T-helper 2 cell treated with Interferon-gamma antibody and Interleukin-4, amounts not matched to agents 5 μg/mL and 100 μg/mL, for 36 hours (primary cell): ENCODE data around the gene ATP8A2.

Experiments
- DNase-seq: peaks from one replicate; pipeline ENCODE4 v3.0.0; 2021; ENCODE audit warnings: low spot score
- H3K27ac Mint-ChIP-seq: one replicate; pipeline ENCODE4 v1.8.0; 2021; ENCODE audit warnings: mild to moderate bottlenecking, mixed read lengths
- H3K27me3 Mint-ChIP-seq: one replicate; pipeline ENCODE4 v1.8.0; 2021; ENCODE audit warnings: low read depth, mixed read lengths
- H3K36me3 Mint-ChIP-seq: one replicate; pipeline ENCODE4 v1.8.0; 2021; ENCODE audit warnings: low read depth, mixed read lengths
- H3K4me1 Mint-ChIP-seq: one replicate; pipeline ENCODE4 v1.8.0; 2021; ENCODE audit warnings: low read depth, mixed read lengths
- H3K4me3 Mint-ChIP-seq: one replicate; pipeline ENCODE4 v1.8.0; 2022; ENCODE audit warnings: mild to moderate bottlenecking, moderate library complexity, mixed read lengths
- H3K9me3 Mint-ChIP-seq: one replicate; pipeline ENCODE4 v1.8.0; 2021; ENCODE audit warnings: mixed read lengths

ATP8A2 gene

DNA sequence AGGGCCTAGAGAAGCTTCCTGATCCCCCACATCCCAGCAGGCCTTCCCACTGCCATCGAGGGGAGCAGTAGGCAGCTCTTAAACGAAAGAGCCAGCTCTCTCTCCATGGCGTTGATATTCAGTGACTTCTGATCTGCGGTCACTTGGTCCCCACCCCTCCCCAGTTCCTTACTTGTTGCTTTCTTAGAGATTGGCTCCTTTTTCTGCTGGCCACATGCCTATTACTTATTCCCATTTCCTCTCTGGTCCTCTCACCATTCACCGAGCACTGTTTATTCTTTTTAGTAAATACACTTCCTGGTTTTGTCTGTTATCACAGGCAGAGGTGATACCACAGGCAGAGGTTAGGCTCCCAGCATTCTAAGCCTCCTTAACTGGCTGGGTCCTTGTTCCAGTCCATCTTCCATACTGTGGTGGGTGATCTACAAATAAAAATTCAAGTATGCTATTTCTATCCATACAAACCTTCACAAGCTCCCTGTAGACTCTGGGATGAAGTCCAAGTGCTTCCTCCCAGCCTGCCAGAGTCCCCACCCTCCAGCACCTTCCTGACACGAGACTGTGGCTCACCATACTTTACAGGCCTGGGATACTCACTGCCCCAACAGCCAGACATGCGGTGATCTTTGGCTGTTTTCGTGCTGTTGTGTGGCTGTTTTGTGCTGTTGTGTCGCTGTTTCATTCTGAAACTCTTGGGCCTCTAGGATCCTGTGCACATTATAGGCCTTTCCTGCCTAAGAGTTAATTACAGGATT is 315.9 kb downstream of the ATP8A2 start:
- Mint-ChIP-seq H3K27ac (no peak overlapping the region), H3K36me3 (no peaks in the 10 kb centered on the region), H3K27me3 (peaks cover 6% of the 10 kb centered on the region), H3K4me1 (no peaks in the 10 kb centered on the region), H3K4me3 (no peak overlapping the region), H3K9me3 (no peaks in the 10 kb centered on the region)
- DNase-seq, result no peak

DNA sequence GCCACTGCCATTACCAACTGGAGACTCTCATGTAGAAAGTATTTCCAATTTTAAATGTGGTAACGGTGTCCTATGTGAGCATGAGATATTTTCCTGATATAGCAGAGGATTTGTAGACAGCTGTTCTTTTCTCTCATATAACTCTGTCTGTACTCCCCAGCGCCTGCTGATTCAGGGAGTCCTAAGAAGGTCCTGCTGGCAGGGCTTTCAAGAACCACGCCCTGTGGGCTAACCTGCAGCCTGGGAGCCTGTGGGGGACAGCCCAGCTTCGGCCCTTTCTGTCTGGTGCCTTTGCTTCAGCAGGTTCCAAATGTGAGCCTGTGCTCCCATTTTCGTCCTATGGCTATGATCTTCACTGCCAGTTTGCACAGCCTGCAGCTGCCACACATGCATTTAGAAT is 316.8 kb downstream of the ATP8A2 start:
- no peaks in the 10 kb centered on the region for H3K9me3 Mint-ChIP-seq
- H3K27ac Mint-ChIP-seq, result no peak overlapping the region
- no peak for DNase-seq
- H3K4me3 Mint-ChIP-seq, result no peak overlapping the region
- H3K27me3 Mint-ChIP-seq, result peaks cover 9% of the 10 kb centered on the region
- no peaks in the 10 kb centered on the region for H3K36me3 Mint-ChIP-seq
- H3K4me1 Mint-ChIP-seq, result no peaks in the 10 kb centered on the region

DNA sequence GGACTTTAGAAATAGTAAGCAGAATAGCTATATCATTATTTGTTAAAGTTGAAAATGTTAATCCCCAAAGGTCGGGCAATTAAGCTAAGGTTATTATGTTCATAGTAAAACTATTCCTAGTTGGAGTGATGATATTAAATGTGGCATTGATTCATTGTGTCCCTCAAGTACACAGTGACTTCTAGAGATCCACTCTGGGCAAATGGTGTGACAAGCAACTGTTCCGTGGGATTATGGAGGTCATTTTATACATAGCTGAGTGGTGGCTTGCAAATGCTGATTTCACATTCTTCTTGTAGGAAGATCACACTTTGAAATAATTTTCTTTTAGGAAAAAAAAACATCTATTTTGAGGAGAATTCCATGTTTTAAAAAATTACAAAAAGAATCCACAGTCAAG is 317.8 kb downstream of the ATP8A2 start:
- Mint-ChIP-seq H3K4me1 (no peaks in the 10 kb centered on the region), H3K9me3 (no peaks in the 10 kb centered on the region), H3K4me3 (no peak overlapping the region), H3K36me3 (no peaks in the 10 kb centered on the region), H3K27ac (no peak overlapping the region), H3K27me3 (peaks cover 9% of the 10 kb centered on the region)
- DNase-seq, result no peak

DNA sequence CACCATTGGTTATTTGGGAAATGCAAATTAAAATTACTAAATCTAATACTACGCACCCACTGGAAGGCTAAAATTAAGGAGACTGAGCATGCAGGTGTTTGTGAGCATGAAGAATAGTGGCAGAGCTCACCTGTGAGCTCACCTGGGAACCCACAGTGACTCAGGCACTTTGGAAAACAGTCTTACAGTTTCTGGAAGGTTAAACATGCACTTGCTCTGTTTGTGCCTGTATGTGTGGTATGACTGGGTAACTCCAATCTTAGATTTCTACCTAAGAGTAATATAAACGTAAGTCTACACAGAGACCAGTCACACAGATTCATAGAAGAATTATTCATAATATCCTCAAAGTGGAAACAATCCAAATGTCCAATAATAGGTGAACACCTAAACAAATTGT is 318.8 kb downstream of the ATP8A2 start:
- H3K4me1 Mint-ChIP-seq, result no peaks in the 10 kb centered on the region
- H3K4me3 Mint-ChIP-seq, result no peak overlapping the region
- H3K36me3 Mint-ChIP-seq, result no peaks in the 10 kb centered on the region
- DNase-seq, result no peak
- H3K27ac Mint-ChIP-seq, result no peak overlapping the region
- H3K27me3 Mint-ChIP-seq, result peaks cover 10% of the 10 kb centered on the region
- H3K9me3 Mint-ChIP-seq, result no peaks in the 10 kb centered on the region

DNA sequence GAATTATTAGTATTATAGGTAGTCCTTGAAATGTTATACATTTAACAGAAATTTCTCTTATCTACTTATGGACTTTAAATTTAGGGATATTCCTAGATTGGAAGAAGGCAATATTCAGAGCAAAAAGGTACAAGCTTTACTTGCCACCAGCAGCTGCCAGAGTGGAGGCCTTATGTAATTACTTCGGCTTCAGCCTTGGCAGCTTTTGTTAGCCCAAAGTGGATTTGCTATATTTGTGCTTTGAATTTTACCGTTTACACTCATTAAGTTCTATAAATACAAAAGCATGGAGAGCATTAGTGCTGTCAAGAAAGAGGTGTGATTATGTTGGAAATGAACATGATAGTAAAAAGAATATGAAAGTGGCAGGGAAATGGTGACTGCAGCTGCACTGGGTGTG is 319.9 kb downstream of the ATP8A2 start:
- Mint-ChIP-seq H3K4me3 (no peak overlapping the region), H3K9me3 (no peaks in the 10 kb centered on the region), H3K27me3 (peaks cover 11% of the 10 kb centered on the region), H3K36me3 (no peaks in the 10 kb centered on the region), H3K4me1 (no peaks in the 10 kb centered on the region), H3K27ac (no peak overlapping the region)
- DNase-seq, result no peak

DNA sequence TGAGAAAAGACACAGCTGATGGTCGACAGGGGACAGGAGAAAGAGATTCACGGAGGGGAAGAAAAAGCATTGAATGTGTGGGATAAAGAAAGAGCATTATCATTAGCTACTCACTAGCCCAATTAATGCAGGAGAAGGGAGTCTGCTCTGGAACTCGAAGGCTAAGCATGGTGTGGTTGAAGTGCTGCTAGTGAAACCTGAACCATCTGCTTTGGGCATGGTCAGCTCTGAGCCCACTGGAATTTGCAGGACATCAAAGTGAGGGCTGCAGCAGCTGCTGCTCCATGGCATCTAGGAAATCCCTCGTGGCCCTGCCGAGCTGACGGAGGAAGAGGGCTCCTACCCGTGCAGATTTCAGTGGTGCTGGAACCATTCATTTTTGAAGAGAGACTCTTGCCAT is 320.3 kb downstream of the ATP8A2 start:
- H3K27me3 Mint-ChIP-seq, result peaks cover 11% of the 10 kb centered on the region
- no peak for DNase-seq
- no peak overlapping the region for H3K27ac Mint-ChIP-seq
- no peaks in the 10 kb centered on the region for H3K9me3 Mint-ChIP-seq
- H3K4me3 Mint-ChIP-seq, result no peak overlapping the region
- no peaks in the 10 kb centered on the region for H3K4me1 Mint-ChIP-seq
- H3K36me3 Mint-ChIP-seq, result no peaks in the 10 kb centered on the region

DNA sequence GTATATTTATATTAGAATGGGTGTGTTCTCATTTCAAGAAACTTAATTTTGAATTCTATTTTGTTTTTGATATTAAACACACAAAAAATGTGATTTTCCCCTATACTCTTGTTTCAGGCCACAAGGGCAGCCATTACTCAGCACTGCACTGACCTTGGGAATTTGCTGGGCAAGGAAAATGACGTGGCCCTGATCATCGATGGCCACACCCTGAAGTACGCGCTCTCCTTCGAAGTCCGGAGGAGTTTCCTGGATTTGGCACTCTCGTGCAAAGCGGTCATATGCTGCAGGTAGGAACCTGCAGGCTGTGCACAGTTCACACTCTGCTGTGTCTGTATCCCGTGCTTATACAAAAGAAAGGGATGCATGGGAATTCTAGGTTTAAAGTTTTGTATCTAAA is 327.3 kb downstream of the ATP8A2 start:
- Mint-ChIP-seq H3K36me3 (no peaks in the 10 kb centered on the region), H3K27ac (no peak overlapping the region), H3K27me3 (peaks cover 9% of the 10 kb centered on the region), H3K4me1 (no peaks in the 10 kb centered on the region), H3K9me3 (no peaks in the 10 kb centered on the region), H3K4me3 (no peak overlapping the region)
- no peak for DNase-seq

DNA sequence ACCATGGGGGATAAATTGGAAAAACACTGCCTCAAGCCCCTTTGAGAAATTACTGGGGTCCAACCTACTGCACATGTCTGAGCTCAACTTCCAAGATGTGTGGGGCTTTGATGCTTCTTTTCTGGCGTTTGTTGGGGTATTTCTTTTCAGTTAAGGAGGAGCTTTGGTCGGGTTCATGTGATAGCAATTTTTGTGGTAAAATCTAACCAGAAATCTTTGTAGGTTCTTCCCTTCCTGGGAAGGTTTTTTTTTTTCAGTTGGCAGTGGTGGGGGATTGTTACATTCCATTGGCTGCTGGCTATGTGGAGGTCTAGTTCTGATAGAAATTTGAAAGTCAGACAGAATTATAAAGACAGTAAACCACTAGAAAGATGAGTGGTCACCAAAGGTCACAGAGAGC is 327.8 kb downstream of the ATP8A2 start:
- Mint-ChIP-seq H3K27me3 (peaks cover 9% of the 10 kb centered on the region), H3K4me3 (no peak overlapping the region), H3K4me1 (no peaks in the 10 kb centered on the region), H3K36me3 (no peaks in the 10 kb centered on the region), H3K27ac (no peak overlapping the region), H3K9me3 (no peaks in the 10 kb centered on the region)
- no peak for DNase-seq

DNA sequence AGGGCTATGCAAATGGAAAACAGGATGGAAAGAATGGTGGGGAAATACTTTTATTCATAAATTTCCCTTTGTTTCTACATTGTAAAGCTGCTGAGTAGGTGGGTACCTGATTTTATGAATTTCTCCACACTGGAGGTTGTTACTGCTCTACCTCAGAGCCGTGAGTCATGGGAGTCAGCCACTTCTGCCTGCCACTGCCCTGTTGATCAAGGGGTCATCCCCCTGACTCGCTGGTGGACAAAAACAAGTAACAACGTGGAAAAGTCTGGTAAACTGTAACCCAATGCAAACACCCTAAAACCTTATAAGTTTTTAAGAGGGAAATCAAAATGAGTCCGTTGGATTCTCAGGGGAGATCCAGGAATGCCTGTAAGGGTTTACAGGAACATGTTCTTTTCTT is 329.5 kb downstream of the ATP8A2 start:
- peaks cover 11% of the 10 kb centered on the region for H3K27me3 Mint-ChIP-seq
- no peaks in the 10 kb centered on the region for H3K4me1 Mint-ChIP-seq
- H3K36me3 Mint-ChIP-seq, result no peaks in the 10 kb centered on the region
- no peak for DNase-seq
- no peak overlapping the region for H3K4me3 Mint-ChIP-seq
- H3K9me3 Mint-ChIP-seq, result no peaks in the 10 kb centered on the region
- no peak overlapping the region for H3K27ac Mint-ChIP-seq

DNA sequence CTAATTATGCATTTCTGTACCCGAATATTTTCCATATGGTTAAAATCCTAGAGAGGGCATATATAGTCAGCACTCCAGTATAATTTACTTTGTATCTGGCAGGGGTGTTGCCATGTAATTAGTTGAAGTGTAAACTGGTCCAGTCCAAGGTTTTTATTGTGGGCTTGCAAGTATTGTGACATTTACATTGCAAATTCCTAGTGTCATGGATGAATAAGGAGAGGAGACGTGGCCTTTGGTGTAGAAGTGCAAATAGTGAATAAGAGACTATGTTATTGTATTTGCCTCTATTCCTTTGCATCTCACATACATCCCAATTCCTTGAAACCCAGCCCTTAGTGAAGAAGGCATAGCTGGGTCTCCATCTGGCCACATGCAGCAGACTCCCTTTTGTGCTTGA is 330.6 kb downstream of the ATP8A2 start:
- Mint-ChIP-seq H3K36me3 (no peaks in the 10 kb centered on the region), H3K4me3 (no peak overlapping the region), H3K4me1 (no peaks in the 10 kb centered on the region), H3K27ac (no peak overlapping the region), H3K27me3 (peaks cover 17% of the 10 kb centered on the region), H3K9me3 (no peaks in the 10 kb centered on the region)
- DNase-seq, result no peak

DNA sequence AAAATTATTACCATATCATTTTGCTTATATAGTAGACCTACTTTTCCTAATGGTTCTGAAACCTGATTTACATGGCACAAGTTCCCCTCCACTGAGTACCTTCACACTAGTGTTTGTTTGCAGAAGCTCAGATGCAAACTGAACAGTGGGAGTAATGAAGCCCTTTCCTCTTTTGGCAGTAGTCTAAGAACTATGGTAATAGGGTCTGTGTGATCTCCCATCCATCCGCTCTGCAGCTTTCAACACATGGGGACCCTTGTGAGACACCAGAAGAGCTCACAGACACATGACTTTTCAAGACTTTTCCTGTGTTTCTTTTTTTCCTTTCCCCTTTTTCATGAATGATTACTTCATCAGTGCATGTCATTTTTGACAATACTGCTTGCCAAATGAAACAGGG is 336.0 kb downstream of the ATP8A2 start:
- Mint-ChIP-seq H3K4me3 (no peak overlapping the region), H3K4me1 (no peaks in the 10 kb centered on the region), H3K27ac (no peak overlapping the region), H3K9me3 (no peaks in the 10 kb centered on the region), H3K36me3 (no peaks in the 10 kb centered on the region), H3K27me3 (peaks cover 15% of the 10 kb centered on the region)
- DNase-seq, result no peak

DNA sequence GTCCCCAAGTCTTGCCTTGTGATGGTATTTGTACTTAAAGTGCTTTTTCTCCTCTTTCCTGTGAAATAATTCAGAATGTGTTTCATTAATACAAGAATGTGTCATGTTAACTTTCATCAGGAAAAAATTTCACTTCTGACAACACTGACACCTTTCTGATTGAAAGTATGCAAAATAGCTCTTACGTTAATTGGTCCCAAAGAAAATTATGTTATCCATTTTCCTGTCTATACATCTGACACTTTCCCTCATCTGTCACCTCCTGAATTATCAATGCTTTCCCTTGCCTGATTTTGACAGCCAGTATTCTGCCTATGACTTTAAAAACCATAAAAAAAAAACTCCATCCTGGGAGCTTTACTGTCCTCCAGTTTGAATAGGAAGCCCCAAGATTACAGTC is 336.5 kb downstream of the ATP8A2 start:
- Mint-ChIP-seq H3K27me3 (peaks cover 14% of the 10 kb centered on the region), H3K9me3 (no peaks in the 10 kb centered on the region), H3K4me3 (no peak overlapping the region), H3K4me1 (no peaks in the 10 kb centered on the region), H3K27ac (no peak overlapping the region), H3K36me3 (no peaks in the 10 kb centered on the region)
- DNase-seq, result no peak

DNA sequence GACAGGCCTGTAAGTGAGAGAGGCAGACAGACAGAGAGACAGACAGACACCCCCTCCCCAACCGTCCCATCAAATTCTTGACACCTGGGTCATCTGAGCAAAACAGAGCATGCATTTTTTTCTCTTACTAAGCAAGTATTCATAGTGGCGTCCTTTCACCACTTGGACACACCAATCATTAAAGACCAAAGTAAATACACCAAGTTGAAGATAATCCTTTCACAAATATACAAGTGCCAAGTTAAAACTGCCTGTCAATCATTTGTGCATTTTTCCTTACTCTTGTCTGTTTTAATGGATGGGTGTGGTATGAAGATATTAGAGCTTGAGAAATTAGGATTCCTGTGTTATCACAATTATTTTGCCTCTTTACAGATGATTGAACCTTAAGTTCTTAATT is 337.3 kb downstream of the ATP8A2 start:
- peaks cover 11% of the 10 kb centered on the region for H3K27me3 Mint-ChIP-seq
- no peak for DNase-seq
- no peaks in the 10 kb centered on the region for H3K4me1 Mint-ChIP-seq
- no peaks in the 10 kb centered on the region for H3K9me3 Mint-ChIP-seq
- H3K27ac Mint-ChIP-seq, result no peak overlapping the region
- no peaks in the 10 kb centered on the region for H3K36me3 Mint-ChIP-seq
- no peak overlapping the region for H3K4me3 Mint-ChIP-seq

DNA sequence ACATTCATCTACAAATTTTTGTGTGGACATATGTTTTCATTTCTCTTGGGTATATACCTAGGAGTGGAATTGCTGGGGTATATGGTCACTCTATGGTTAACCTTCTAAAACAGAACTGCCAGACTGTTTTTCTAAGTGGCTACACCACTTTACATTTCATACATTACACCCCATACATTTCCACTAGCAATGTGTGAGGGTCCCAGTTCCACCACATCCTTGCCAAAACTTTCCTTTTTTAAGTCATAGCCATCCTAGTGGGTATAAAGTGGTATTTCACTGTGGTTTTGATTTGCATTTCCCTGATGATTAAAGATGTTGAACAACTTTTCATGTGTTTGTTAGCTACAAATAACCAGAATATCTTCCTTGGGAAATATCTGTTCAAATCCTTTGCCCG is 344.0 kb downstream of the ATP8A2 start:
- Mint-ChIP-seq H3K27me3 (peaks cover 8% of the 10 kb centered on the region), H3K9me3 (no peaks in the 10 kb centered on the region), H3K4me1 (no peaks in the 10 kb centered on the region), H3K4me3 (no peak overlapping the region), H3K27ac (no peak overlapping the region), H3K36me3 (no peaks in the 10 kb centered on the region)
- no peak for DNase-seq

DNA sequence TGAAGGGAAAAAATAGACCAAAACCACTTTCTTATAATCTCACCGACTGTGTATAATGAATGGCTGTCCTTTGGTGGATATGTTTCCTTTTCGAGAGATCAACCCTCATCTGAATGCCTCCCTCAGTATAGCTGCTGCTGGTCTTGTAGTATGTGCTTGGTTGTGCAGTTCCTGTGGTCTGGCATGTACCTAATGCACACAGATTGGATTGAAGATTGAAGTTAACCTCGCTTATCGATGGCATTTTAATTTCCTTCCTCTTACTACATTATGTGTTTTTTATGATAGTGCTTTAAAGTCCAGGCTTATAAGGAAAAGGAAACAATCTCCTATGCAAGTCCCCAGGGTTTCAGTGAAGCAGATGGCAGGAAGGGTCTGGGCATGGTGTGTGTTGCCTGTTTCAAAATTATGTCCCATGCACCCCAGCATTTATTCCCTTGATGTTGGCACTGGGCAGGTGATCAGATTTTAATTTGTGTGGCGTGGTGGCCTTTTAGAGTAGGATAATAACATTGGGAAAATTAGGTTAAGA is 346.0 kb downstream of the ATP8A2 start:
- H3K36me3 Mint-ChIP-seq, result no peaks in the 10 kb centered on the region
- no peaks in the 10 kb centered on the region for H3K9me3 Mint-ChIP-seq
- H3K27ac Mint-ChIP-seq, result no peak overlapping the region

More for the DNA sequence above, 346.0 kb downstream of the ATP8A2 start:
- Mint-ChIP-seq H3K4me3 (no peak overlapping the region), H3K27me3 (peaks cover 8% of the 10 kb centered on the region), H3K4me1 (no peaks in the 10 kb centered on the region)
- DNase-seq, result no peak
